T-helper 1 cell treated with Interleukin-12 subunit alpha and Interleukin-12 subunit beta and Interleukin-4 antibody, amounts not matched to agents 30 μg/mL and 1 μg/mL, for 36 hours (primary cell): ENCODE measurements around the gene LINGO4.
"Not testable (repeated sequence)": the region's sequence is repeated elsewhere in the genome, so short reads cannot be mapped to it uniquely, and the experiment has no call there.

Experiments used
- H3K27ac Mint-ChIP-seq: one replicate; pipeline ENCODE4 v1.8.0; 2021; ENCODE audit warnings: mild to moderate bottlenecking, mixed read lengths
- H3K27me3 Mint-ChIP-seq: one replicate; pipeline ENCODE4 v1.8.0; 2021; ENCODE audit warnings: low read depth, mixed read lengths
- H3K36me3 Mint-ChIP-seq: one replicate; pipeline ENCODE4 v1.8.0; 2021; ENCODE audit warnings: low read depth, mixed read lengths
- H3K4me1 Mint-ChIP-seq: one replicate; pipeline ENCODE4 v1.8.0; 2021; ENCODE audit warnings: low read depth, mixed read lengths
- H3K4me3 Mint-ChIP-seq: one replicate; pipeline ENCODE4 v1.8.0; 2021; ENCODE audit warnings: mild to moderate bottlenecking, moderate library complexity, mixed read lengths
- H3K9me3 Mint-ChIP-seq: one replicate; pipeline ENCODE4 v1.8.0; 2021; ENCODE audit warnings: mixed read lengths

The LINGO4 gene

GRCh38 chr1:151769270-151769669 is 35.9 kb downstream of the LINGO4 start:
- peaks cover 12% of the 10 kb centered on the region for H3K4me1 Mint-ChIP-seq
- H3K27ac Mint-ChIP-seq, H3K9me3 Mint-ChIP-seq, H3K36me3 Mint-ChIP-seq, H3K27me3 Mint-ChIP-seq, H3K4me3 Mint-ChIP-seq: not testable (repeated sequence)

GRCh38 chr1:151768351-151769066 is 36.7 kb downstream of the LINGO4 start:
- not testable (repeated sequence) for H3K27me3 Mint-ChIP-seq, H3K4me3 Mint-ChIP-seq, H3K27ac Mint-ChIP-seq, H3K9me3 Mint-ChIP-seq, H3K36me3 Mint-ChIP-seq
- peaks cover 15% of the 10 kb centered on the region for H3K4me1 Mint-ChIP-seq

GRCh38 chr1:151763990-151764389 is 41.2 kb downstream of the LINGO4 start:
- Mint-ChIP-seq H3K4me3 (peak overlapping the region; percentile 85), H3K27ac (peak overlapping the region; percentile 87), H3K27me3 (no peaks in the 10 kb centered on the region), H3K9me3 (no peaks in the 10 kb centered on the region), H3K36me3 (peaks cover 27% of the 10 kb centered on the region), H3K4me1 (peaks cover 25% of the 10 kb centered on the region)

DNA sequence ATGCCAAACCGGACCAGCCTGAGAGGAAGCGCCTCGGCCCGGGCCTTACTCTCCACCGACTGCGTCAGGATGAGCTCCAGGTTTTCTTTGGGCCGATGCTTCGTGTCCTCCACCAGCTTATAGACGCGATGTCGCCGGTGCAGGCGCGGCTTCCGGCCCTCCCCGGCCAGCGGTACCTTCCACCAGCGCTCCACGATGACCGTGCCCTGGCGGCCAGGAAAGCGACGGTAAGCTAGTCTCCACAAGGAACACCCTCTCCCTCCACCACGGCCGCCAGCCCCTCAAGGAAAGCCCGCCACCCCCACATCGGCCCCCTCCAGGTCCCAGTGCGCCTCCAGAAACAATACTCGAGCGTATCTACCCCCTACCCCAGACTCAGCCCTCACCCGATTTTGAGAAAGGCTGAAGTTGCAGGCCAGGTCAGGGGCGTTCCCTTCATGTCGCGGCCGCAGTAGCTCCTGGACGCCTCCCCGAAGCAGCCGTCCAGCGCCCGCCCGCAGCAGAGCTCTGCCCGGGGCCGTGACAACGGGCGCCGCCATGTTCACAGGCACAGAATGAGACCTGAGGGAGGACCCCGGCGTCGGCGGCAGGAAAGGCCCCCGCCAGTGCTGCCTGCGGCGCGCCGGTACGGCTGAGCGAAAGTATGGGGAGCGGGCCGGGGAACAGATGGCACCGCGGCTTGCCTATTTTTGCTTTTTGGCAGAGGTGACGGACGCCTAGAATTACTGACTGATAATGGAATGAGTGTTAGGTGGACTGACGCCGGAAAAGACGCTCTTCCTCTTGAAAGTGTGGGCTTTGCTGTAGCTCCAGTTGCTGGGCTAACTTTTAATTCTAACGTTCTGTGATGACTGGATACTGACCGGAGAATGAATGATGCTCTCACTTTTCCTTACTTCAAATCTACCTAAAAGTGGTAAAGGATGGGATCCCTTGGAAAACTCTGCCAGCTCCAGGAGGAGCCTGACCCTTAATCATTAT is 42.0 kb downstream of the LINGO4 start, which contains the start of gene MRPL9:
Gene MRPL9, minus strand, starts transcription at position 556 of the 981 bp plus-strand sequence. Its CDS starts 17 bp downstream, at position 539.
- peak within 1 kb of the TSS; percentile 87 for H3K27ac Mint-ChIP-seq
- no peaks in the 10 kb centered on the region for H3K27me3 Mint-ChIP-seq
- peak within 1 kb of the TSS; percentile 85 for H3K4me3 Mint-ChIP-seq
- H3K36me3 Mint-ChIP-seq, result peaks cover 28% of the 10 kb centered on the region
- H3K9me3 Mint-ChIP-seq, result no peaks in the 10 kb centered on the region
- H3K4me1 Mint-ChIP-seq, result peaks cover 22% of the 10 kb centered on the region

- H3K36me3 Mint-ChIP-seq, result peaks cover 32% of the 10 kb centered on the region
- H3K4me3 Mint-ChIP-seq, result no peak overlapping the region
- H3K4me1 Mint-ChIP-seq, result peaks cover 25% of the 10 kb centered on the region
- no peaks in the 10 kb centered on the region for H3K27me3 Mint-ChIP-seq
- no peaks in the 10 kb centered on the region for H3K9me3 Mint-ChIP-seq
- H3K27ac Mint-ChIP-seq, result peak overlapping the region; percentile 20
Measured at GRCh38 chr1:151760597-151761385, 44.4 kb downstream of the LINGO4 start.

DNA sequence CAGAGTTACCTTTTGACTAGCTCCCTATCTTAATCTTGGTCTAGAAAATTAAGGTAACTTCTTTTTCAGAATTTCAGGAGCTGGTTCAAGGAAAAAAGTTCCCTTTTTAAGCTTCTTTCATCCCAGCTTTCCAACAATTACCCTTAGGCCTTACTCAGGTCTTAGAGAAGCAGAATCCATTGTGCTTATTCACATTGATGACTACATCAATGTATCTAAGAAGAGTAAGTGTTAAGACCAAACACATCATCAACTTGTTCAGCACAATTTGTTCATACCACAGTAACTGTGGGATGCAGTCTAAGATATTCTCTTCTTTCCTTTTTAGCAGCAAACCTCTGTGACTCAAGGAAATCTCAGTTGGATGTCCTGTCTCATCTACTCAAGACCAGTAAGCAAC is 46.0 kb downstream of the LINGO4 start:
- Mint-ChIP-seq H3K9me3 (no peaks in the 10 kb centered on the region), H3K27ac (no peak overlapping the region), H3K4me3 (no peak overlapping the region), H3K27me3 (no peaks in the 10 kb centered on the region), H3K36me3 (peaks cover 32% of the 10 kb centered on the region), H3K4me1 (peaks cover 19% of the 10 kb centered on the region)

- H3K27ac Mint-ChIP-seq, result no peak overlapping the region
- H3K4me1 Mint-ChIP-seq, result peaks cover 8% of the 10 kb centered on the region
- H3K36me3 Mint-ChIP-seq, result peaks cover 23% of the 10 kb centered on the region
- H3K27me3 Mint-ChIP-seq, result peaks cover 4% of the 10 kb centered on the region
- H3K4me3 Mint-ChIP-seq, result no peak overlapping the region
- H3K9me3 Mint-ChIP-seq, result no peaks in the 10 kb centered on the region
Measured at GRCh38 chr1:151756291-151756690, 48.9 kb downstream of the LINGO4 start.
